Measurements from ENCODE around the gene FAM151B. TPM values are rescaled to one million over a fixed set of nuclear protein-coding genes. Genes with fewer than 3 reads are reported as not detected.

FAM151B gene
- total and polyA plus RNA-seq, 9 of the 15 experiments (the other 6 are each of a cell fraction or from before 2014, with no cell fraction given), result 0.10 to 0.46 (median 0.22) TPM; not detected in 2

GRCh38 chr5:80541392-80541791, 53.5 kb downstream of the FAM151B start:
- H3K27ac ChIP-seq (ENCODE audit: extremely low read depth, low read depth, low read length), result no peak overlapping the region
- in situ Hi-C loops (cut with MboI), result no loop called here
- H3K9me3 ChIP-seq (replicated peaks; ENCODE audit: control insufficient read depth, insufficient read depth, low read depth, low read length), result no peaks in the 10 kb centered on the region
- H3K4me2 ChIP-seq (ENCODE audit: insufficient read depth, low read length), result no peak overlapping the region
- no peaks in the 10 kb centered on the region for H3K9me1 ChIP-seq (ENCODE audit: control insufficient read depth, insufficient read depth, low read length)
- DNase-seq (ENCODE audit: extremely low read depth in 1 of 4, low spot score in 3 of 4), result no peak
- no peak for ATAC-seq
- no peaks in the 10 kb centered on the region for H3K79me2 ChIP-seq (ENCODE audit: control insufficient read depth, insufficient read depth, low read length)
- TF ChIP-seq ZNF785 (CRISPR knock-in tag; IDR thresholded peaks at IDR 0.05) (no peak), MAFG (tag; conservative IDR thresholded peaks at IDR 0.05) (peak; percentile 59)
- no peak overlapping the region for H3K9ac ChIP-seq (ENCODE audit: insufficient read depth in 1 of 2, low read depth in 2 of 2, low read length in 2 of 2)
- H3K36me3 ChIP-seq (ENCODE audit: control insufficient read depth, insufficient read depth, low read length), result no peaks in the 10 kb centered on the region
- no peak overlapping the region for H3K4me3 ChIP-seq
- 0 out of 2 replicates have a peak overlapping the region, but pooled peaks have one; percentile 12 for H2AFZ ChIP-seq (ENCODE audit: low read depth, low read length)
- POLR2A ChIA-PET, result no interaction called here
- no peaks in the 10 kb centered on the region for H4K20me1 ChIP-seq (replicated peaks; ENCODE audit: control insufficient read depth, insufficient read depth, low read length)
- H3K27me3 ChIP-seq (ENCODE audit: control insufficient read depth in 2 of 2, insufficient read depth in 2 of 2, low read length in 2 of 2), result peaks cover 0 to 8% of the 10 kb centered on the region in 2 experiments; a peak in 2 of 5 replicates
- WGBS (ENCODE audit: insufficient coverage, low coverage, missing lambda C conversion rate), result 5% methylated on average over 3 of the region's 3 CpGs
- FAIRE-seq, result peak; percentile 56
- no TSS peak for BruUV-seq (replicated peaks)
- CTCF ChIA-PET (ENCODE audit: low intra/inter-chr PET ratio), result no interaction called here
- intact Hi-C loops (cut with micrococcal nuclease), result no loop called here
- H3K4me1 ChIP-seq (replicated peaks in 1 of 2; ENCODE audit: control insufficient read depth in 2 of 2, insufficient read depth in 2 of 2, low read length in 2 of 2), result no peaks in the 10 kb centered on the region

- H3K9ac ChIP-seq (ENCODE audit: insufficient read depth in 1 of 2, low read depth in 2 of 2, low read length in 2 of 2), result no peak overlapping the region
- no peaks in the 10 kb centered on the region for H3K9me3 ChIP-seq (replicated peaks; ENCODE audit: control insufficient read depth, insufficient read depth, low read depth, low read length)
- no TSS peak for BruUV-seq (replicated peaks)
- H3K9me1 ChIP-seq (ENCODE audit: control insufficient read depth, insufficient read depth, low read length), result no peaks in the 10 kb centered on the region
- no peak overlapping the region for H3K4me3 ChIP-seq
- H2AFZ ChIP-seq (ENCODE audit: low read depth, low read length), result peak overlapping the region; percentile 46; the same call in 1 of the 2 replicates
- H3K4me1 ChIP-seq (replicated peaks in 1 of 2; ENCODE audit: control insufficient read depth in 2 of 2, insufficient read depth in 2 of 2, low read length in 2 of 2), result peaks cover 0 to 2% of the 10 kb centered on the region in 2 experiments; a peak in 2 of 5 replicates
- no peak overlapping the region for H3K4me2 ChIP-seq (ENCODE audit: insufficient read depth, low read length)
- no peak overlapping the region; the same call in 1 of the 3 replicates for H3K27ac ChIP-seq (ENCODE audit: extremely low read depth, low read depth, low read length)
- 14% methylated on average over 4 of the region's 4 CpGs for WGBS (ENCODE audit: insufficient coverage, low coverage, missing lambda C conversion rate)
- ATAC-seq (peak; percentile 83), DNase-seq (ENCODE audit: extremely low read depth in 1 of 4, low spot score in 3 of 4) (peak in 2 of 4 experiments; percentile 54 to 73), FAIRE-seq (peak; percentile 73)
- no peaks in the 10 kb centered on the region for H3K36me3 ChIP-seq (ENCODE audit: control insufficient read depth, insufficient read depth, low read length)
- intact Hi-C loops (cut with micrococcal nuclease) (no loop called here), in situ Hi-C loops (cut with MboI) (no loop called here)
- H4K20me1 ChIP-seq (replicated peaks; ENCODE audit: control insufficient read depth, insufficient read depth, low read length), result no peaks in the 10 kb centered on the region; the same call in 1 of the 2 replicates
- H3K79me2 ChIP-seq (ENCODE audit: control insufficient read depth, insufficient read depth, low read length), result no peaks in the 10 kb centered on the region
- POLR2A ChIA-PET, result interaction anchor here (1.4 kb wide), 1 partner anchor 8 kb away, joined by 3 read pairs; no protein-coding TSS in a partner anchor
- CTCF ChIA-PET (ENCODE audit: low intra/inter-chr PET ratio), result no interaction called here
- H3K27me3 ChIP-seq (ENCODE audit: control insufficient read depth in 2 of 2, insufficient read depth in 2 of 2, low read length in 2 of 2), result peaks cover 10 to 20% of the 10 kb centered on the region in 2 experiments; a peak in 4 of 5 replicates
- TF ChIP-seq ZNF766 (CRISPR knock-in tag; conservative IDR thresholded peaks at IDR 0.05), result no peak
- no peak for TF ChIP-seq THRAP3 (IDR thresholded peaks at IDR 0.05; ENCODE audit: borderline replicate concordance)
- no peak for TF ChIP-seq ESRRB (CRISPR knock-in tag; IDR thresholded peaks at IDR 0.05; ENCODE audit: borderline replicate concordance)
- TF ChIP-seq CBX5 (IDR thresholded peaks at IDR 0.05; ENCODE audit: borderline replicate concordance, low read depth), result no peak
- no peak for TF ChIP-seq ZBTB49 (CRISPR knock-in tag; IDR thresholded peaks at IDR 0.05; ENCODE audit: borderline replicate concordance)
- no peak for TF ChIP-seq TAF7 (tag; IDR thresholded peaks at IDR 0.05)
- TF ChIP-seq SMARCE1 (IDR thresholded peaks at IDR 0.05), result no peak
- TF ChIP-seq MAX (CRISPR knock-in tag; IDR thresholded peaks at IDR 0.05), result no peak
- no peak for TF ChIP-seq MTA2 (IDR thresholded peaks at IDR 0.05; ENCODE audit: low read depth)
- no peak for TF ChIP-seq ZNF146 (CRISPR knock-in tag; IDR thresholded peaks at IDR 0.05; ENCODE audit: unreplicated experiment)
- TF ChIP-seq SRSF7 (optimal IDR thresholded peaks at IDR 0.05; ENCODE audit: low read depth, low read length), result no peak
- TF ChIP-seq TAL1 (IDR thresholded peaks at IDR 0.05), result peak; percentile 52; the same call in 1 of the 2 replicates
- no peak for TF ChIP-seq SRSF3 (IDR thresholded peaks at IDR 0.05; ENCODE audit: insufficient read depth, low read length)
- no peak for TF ChIP-seq ZNF584 (CRISPR knock-in tag; IDR thresholded peaks at IDR 0.05; ENCODE audit: low read depth)
These were observed 66.7 kb downstream of the FAM151B start for GRCh38 chr5:80554646-80555045.
